GM19324 (cell line): ENCODE results near the gene LACTBL1.

Experiments
- ATAC-seq: cut with Tn5 transposase; IDR thresholded peaks from one replicate; pipeline ENCODE4 v1.9.1; 2021; ENCODE audit warnings: mild to moderate bottlenecking, moderate library complexity; ENCODE audit not compliant: unreplicated experiment, low FRiP score

LACTBL1 gene

GRCh38 chr1:22914633-22915217, 57.9 kb downstream of the LACTBL1 start:
- no peak for ATAC-seq

- no peak for ATAC-seq
These were observed 58.5 kb downstream of the LACTBL1 start for GRCh38 chr1:22914156-22914555.

- ATAC-seq, result no peak
These were observed 59.1 kb downstream of the LACTBL1 start for GRCh38 chr1:22913421-22914141.

- no peak for ATAC-seq
These were observed 60.4 kb downstream of the LACTBL1 start for GRCh38 chr1:22912311-22912710.

GRCh38 chr1:22910986-22911651, 61.5 kb downstream of the LACTBL1 start:
- no peak for ATAC-seq

GRCh38 chr1:22910286-22910685, 62.4 kb downstream of the LACTBL1 start:
- ATAC-seq, result no peak

- no peak for ATAC-seq
These were observed 63.7 kb downstream of the LACTBL1 start for GRCh38 chr1:22908880-22909426.

- no peak for ATAC-seq
These were observed 65.1 kb downstream of the LACTBL1 start for GRCh38 chr1:22907528-22907927.

GRCh38 chr1:22906968-22907367, 65.7 kb downstream of the LACTBL1 start:
- no peak for ATAC-seq

GRCh38 chr1:22903113-22903512, 69.6 kb downstream of the LACTBL1 start:
- ATAC-seq, result no peak
